ENCODE results near the gene DAAM2. TPM values are rescaled to one million over a fixed set of nuclear protein-coding genes. Genes with fewer than 3 reads are reported as not detected.

The DAAM2 gene
- total RNA-seq, 3 donors from 2014 or later: 0.05 TPM; not detected in 2

DNA sequence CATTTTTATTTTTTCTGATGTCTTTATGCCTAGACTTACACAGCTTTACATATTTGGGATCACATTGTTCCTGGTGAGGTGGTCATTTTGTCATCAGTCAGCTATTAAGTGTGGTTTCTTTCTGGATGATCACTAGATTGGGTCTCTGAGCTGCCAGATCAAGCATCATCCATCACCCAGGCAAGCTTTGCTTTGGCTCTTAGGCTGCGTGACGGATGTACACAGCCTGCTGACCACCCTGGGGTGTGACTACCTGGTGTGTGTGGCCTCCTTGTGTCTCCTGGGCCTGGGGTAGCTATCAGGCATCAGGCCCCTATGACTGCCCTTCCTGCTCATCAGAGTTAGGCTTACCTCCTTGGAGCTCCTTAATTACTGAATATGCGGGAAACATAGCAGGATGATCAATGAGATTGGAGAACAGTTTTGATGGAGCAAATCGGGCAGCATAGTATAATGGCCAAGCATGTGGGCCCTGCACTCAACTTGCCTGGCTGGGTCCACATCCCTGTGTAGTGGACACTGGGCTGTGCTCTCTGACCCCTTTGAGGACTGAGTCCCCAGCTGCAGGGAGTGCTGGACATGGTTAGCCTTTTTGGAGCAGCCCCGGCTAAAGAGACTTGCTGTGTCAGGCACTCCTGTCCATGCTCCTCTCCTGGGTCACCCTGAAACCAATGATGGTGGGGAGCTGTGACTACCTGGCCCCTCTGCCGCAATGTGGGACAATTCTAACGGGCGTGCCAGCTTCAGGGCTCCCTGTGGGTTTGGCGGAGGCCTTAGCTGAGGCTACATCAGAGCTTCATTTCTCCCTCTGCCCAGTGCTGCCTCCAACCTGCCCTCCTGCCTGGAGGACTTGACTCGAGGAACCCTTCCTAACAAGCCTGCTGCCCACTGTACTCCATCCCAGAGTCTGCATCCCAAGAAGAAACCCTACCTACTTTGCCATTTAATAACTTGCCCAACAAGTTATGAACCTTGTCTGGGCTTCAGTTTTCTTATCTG, 8.2 kb downstream of the DAAM2 start:
- Mint-ChIP-seq H3K27me3 (ENCODE audit: low read depth) (peaks cover 6% of the 10 kb centered on the region), H3K36me3 (ENCODE audit: insufficient read depth) (no peaks in the 10 kb centered on the region), H3K4me3 (no peak overlapping the region), H3K9me3 (no peaks in the 10 kb centered on the region), H3K4me1 (ENCODE audit: low read depth) (no peaks in the 10 kb centered on the region)
- DNase-seq: no peak
- no peak for ATAC-seq

DNA sequence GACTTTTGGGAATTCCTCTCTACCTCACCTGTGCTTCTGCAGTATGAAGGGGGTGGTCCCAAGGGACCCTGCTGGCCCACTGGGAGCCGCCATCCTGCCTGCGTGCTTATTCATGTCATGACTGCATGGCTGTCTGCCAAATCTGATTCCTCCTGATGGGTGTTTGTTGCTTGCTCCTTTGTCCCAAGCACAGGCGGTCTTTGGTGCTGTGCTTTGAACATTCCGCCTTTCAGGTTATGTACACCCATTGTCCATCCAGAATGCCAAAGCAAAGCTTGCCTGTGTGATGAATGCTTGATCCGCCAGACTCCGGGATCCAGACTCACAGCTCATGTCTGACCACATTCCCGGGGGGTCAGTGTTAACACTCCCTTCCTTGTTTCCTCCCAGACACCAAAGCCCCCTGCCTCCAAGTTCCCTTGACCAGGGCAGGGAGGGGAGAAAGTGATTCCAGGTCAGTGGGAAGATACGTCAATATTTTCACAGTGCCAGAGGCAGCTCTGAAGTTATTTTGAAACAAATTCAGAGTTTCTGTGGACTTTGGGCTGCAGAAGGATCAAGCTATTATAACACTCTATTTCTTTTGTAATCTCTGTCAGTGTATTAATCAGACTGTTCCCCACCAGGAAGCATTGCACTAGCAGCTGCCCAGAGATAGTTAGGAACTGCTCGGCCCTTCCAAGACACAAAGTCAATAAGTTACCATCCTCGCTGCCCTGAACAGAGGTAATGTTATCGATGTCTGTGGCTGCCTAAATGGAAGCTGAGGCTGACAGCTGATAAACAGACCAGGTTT, 9.5 kb downstream of the DAAM2 start:
- no peak for DNase-seq
- Mint-ChIP-seq H3K36me3 (ENCODE audit: insufficient read depth) (no peaks in the 10 kb centered on the region), H3K4me1 (ENCODE audit: low read depth) (no peaks in the 10 kb centered on the region), H3K4me3 (no peak overlapping the region), H3K9me3 (no peaks in the 10 kb centered on the region), H3K27me3 (ENCODE audit: low read depth) (peaks cover 6% of the 10 kb centered on the region)
- ATAC-seq: no peak

DNA sequence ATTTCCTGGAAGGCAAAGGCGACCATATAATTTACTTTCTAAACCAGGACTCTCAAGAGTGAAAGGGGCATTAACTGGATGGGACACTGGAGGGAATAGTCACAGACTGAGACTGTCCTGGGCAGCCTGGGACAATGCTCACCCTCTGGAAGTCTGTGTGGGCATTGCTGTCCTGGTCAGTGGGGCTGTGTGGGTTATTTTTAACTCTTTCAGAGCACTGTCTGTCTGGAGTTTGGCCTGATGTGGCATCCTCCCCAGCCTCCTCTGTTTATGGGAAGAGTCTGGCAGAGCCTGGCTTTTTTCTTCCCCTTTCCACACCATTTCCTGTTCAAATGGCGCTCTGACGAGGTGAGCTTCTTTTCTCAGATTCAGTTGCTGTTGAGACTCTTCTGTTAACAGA, 11.7 kb downstream of the DAAM2 start:
- H3K27me3 Mint-ChIP-seq (ENCODE audit: low read depth): peaks cover 11% of the 10 kb centered on the region
- no peak overlapping the region for H3K4me3 Mint-ChIP-seq
- no peaks in the 10 kb centered on the region for H3K4me1 Mint-ChIP-seq (ENCODE audit: low read depth)
- ATAC-seq: no peak
- DNase-seq: no peak
- H3K36me3 Mint-ChIP-seq (ENCODE audit: insufficient read depth): no peaks in the 10 kb centered on the region
- no peaks in the 10 kb centered on the region for H3K9me3 Mint-ChIP-seq

DNA sequence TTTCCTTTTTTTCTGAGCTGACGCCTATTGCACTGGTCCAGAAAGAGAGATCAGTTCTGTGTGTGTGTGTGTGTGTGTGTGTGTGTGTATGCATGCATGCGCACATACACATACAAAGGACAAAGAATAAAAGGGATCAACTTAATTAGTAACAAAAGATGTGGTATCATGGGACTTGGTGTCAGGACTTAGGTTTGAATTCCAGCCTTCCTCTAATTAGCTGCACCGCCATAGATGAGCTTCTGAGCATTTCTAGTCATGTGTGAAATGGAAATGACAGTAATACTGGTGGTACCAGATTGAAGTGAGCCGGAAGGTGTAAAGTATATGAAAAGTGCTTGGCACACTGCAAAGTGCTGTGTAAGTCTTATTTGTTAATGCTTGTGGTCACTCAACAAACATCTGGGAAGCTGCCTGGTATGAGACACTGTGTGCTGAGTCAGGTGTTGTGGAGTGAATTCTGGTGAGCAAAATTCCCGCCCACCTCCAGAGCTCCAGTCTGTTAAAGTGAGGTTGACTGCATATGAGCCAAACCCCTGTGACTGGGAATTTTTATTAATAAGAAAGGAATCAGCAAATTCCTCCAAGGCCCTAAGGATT, 12.4 kb downstream of the DAAM2 start:
- DNase-seq (no peak), ATAC-seq (no peak)
- Mint-ChIP-seq H3K4me3 (no peak overlapping the region), H3K9me3 (no peaks in the 10 kb centered on the region), H3K36me3 (ENCODE audit: insufficient read depth) (no peaks in the 10 kb centered on the region), H3K4me1 (ENCODE audit: low read depth) (no peaks in the 10 kb centered on the region), H3K27me3 (ENCODE audit: low read depth) (peaks cover 11% of the 10 kb centered on the region)

DNA sequence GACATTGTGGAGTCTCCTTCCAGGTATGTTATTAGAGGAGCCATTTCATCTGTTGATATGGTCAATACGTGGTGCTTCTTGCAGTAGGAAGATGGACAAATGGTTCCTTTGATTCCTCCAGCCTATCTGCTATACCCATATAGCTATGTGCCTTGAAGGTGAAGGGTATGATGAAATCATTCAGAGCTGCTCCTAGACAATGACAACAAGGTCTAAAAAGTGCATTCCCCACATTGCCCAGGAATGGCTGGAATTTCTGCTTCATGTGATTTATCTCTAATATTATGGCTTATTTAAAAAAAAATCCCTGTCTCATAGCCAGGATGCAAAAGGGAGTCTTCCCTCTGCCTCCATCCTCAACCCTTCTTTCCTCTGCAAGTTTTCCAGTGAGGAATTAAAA, 14.1 kb downstream of the DAAM2 start:
- H3K36me3 Mint-ChIP-seq (ENCODE audit: insufficient read depth): no peaks in the 10 kb centered on the region
- ATAC-seq (no peak), DNase-seq (no peak)
- no peak overlapping the region for H3K4me3 Mint-ChIP-seq
- H3K27me3 Mint-ChIP-seq (ENCODE audit: low read depth): peaks cover 15% of the 10 kb centered on the region
- no peaks in the 10 kb centered on the region for H3K9me3 Mint-ChIP-seq
- no peaks in the 10 kb centered on the region for H3K4me1 Mint-ChIP-seq (ENCODE audit: low read depth)

DNA sequence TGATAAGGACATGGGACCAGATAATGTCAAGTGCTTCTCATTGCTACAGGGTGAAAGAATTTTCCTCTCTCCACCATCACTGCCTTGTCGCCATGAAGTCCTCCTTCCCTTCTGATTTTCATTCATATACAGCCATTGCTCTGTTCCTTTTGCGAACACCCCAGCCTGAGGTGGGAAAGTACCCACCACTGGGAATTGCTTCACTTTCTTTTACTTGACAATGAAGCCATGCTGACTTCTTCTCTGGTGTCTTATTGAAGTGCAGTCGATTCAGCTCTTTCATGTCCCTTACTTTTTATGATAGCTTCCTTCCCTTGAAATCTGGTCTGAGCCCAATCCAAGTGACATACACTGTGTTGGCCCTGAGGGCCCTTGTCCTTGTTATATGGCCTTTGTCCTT, 16.2 kb downstream of the DAAM2 start:
- no peak for ATAC-seq
- H3K9me3 Mint-ChIP-seq: no peaks in the 10 kb centered on the region
- no peak for DNase-seq
- peaks cover 2% of the 10 kb centered on the region for H3K4me1 Mint-ChIP-seq (ENCODE audit: low read depth)
- peaks cover 15% of the 10 kb centered on the region for H3K27me3 Mint-ChIP-seq (ENCODE audit: low read depth)
- no peak overlapping the region for H3K4me3 Mint-ChIP-seq
- H3K36me3 Mint-ChIP-seq (ENCODE audit: insufficient read depth): no peaks in the 10 kb centered on the region

DNA sequence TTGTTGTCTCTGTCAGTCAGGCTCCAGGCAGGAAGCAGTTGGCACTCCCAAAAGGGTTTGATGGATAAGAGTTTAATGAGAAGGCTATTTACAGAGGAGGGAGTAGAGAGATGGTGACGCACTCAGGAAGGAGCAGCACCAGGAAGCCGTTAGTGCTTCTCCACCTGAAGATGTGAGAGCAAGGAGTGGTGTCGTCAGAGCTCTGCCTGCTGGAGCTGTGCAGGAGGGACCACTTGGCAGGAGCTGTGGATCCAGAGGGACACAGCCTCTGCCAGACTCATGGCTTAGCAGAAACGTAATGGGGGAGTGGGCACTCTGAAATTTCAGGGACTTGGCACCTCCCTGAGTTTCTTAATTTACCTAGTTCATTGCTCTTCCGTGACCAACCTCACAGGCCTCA, 16.8 kb downstream of the DAAM2 start:
- DNase-seq (no peak), ATAC-seq (no peak)
- H3K27me3 Mint-ChIP-seq (ENCODE audit: low read depth): peaks cover 12% of the 10 kb centered on the region

DNA sequence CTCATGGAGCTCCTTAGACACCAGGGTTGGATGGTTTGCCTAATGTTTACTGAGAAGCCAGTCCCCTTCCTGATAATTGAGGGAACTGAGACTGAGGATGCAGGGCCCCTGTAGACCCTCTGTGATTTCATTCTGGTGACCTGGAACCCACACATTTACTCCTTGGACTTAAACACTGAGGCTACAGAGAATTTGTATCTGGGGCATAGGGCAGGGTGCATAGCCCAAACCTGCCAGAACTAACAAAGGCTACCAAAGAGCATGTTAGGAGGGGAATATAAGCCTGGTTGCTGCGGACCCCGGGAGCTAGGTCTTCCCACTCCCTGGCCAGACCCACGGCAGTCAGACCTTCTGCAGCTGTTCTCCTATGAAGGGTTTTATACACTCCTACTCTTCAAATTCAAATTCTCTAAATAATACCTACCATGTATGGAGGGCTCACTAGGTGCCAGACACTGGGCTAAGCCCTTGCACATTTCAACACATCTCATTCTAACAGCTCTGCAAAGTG, 19.7 kb downstream of the DAAM2 start:
- H3K4me3 Mint-ChIP-seq: no peak overlapping the region
- peaks cover 9% of the 10 kb centered on the region for H3K27me3 Mint-ChIP-seq (ENCODE audit: low read depth)
- H3K36me3 Mint-ChIP-seq (ENCODE audit: insufficient read depth): no peaks in the 10 kb centered on the region
- no peaks in the 10 kb centered on the region for H3K9me3 Mint-ChIP-seq
- peaks cover 2% of the 10 kb centered on the region for H3K4me1 Mint-ChIP-seq (ENCODE audit: low read depth)
- ATAC-seq (no peak), DNase-seq (no peak)

More for the DNA sequence above, 16.8 kb downstream of the DAAM2 start:
- Mint-ChIP-seq H3K9me3 (no peaks in the 10 kb centered on the region), H3K36me3 (ENCODE audit: insufficient read depth) (no peaks in the 10 kb centered on the region), H3K4me1 (ENCODE audit: low read depth) (peaks cover 2% of the 10 kb centered on the region), H3K4me3 (no peak overlapping the region)

DNA sequence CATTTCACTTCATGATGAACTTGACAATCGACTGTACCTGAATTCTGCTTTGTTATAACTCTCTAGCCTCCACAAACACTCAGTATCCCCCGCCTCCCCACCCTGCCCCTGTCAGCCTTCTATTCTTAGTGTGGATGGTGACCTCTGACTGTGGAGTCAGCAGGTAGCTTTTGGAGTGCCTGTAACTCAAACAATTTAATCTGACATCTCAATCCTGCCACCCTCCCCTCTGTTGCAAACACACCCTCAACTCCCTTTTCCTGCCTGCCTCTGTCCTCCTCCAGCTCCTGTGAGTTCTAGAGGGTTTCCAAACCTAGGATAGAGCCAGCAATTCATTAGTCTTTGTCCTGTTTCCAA, 20.3 kb downstream of the DAAM2 start:
- ATAC-seq (no peak), DNase-seq (no peak)
- H3K9me3 Mint-ChIP-seq: no peaks in the 10 kb centered on the region
- no peak overlapping the region for H3K4me3 Mint-ChIP-seq
- peaks cover 2% of the 10 kb centered on the region for H3K4me1 Mint-ChIP-seq (ENCODE audit: low read depth)
- H3K27me3 Mint-ChIP-seq (ENCODE audit: low read depth): peaks cover 9% of the 10 kb centered on the region
- no peaks in the 10 kb centered on the region for H3K36me3 Mint-ChIP-seq (ENCODE audit: insufficient read depth)

DNA sequence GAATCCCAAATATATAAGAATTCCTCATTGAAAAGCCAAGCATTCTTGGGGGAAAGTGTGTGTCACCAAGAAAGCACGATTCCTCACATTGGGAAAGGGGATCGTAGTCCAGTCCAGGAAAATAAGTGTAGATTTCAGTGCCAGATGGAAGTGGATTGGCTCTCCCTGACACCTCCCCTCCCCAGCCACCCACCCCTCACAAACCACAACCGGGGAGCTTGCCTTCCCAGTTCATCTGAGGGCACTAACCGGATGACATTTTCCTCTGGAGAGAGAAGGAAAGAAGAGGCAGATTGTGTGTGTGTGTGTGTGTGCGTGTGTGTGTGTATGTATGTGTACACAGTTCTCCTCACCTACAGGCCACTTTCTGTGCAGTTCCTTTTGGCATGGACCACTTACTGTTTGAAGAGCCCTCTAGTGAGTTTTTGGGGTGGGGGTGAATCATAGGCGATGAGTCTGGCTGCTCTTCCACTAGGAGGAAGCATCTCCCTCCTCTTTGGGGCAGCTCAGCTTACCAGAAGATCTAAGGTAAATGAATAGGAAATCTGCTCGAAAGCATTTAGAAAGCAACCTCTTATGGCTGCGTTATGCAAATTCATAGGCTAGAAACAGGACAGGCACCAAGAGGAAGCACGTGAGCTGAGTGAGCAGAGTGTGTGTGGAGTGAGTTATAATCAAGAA, 20.8 kb downstream of the DAAM2 start:
- Mint-ChIP-seq H3K9me3 (no peaks in the 10 kb centered on the region), H3K4me1 (ENCODE audit: low read depth) (peaks cover 2% of the 10 kb centered on the region), H3K36me3 (ENCODE audit: insufficient read depth) (no peaks in the 10 kb centered on the region), H3K27me3 (ENCODE audit: low read depth) (peaks cover 9% of the 10 kb centered on the region), H3K4me3 (no peak overlapping the region)
- ATAC-seq (no peak), DNase-seq (no peak)

DNA sequence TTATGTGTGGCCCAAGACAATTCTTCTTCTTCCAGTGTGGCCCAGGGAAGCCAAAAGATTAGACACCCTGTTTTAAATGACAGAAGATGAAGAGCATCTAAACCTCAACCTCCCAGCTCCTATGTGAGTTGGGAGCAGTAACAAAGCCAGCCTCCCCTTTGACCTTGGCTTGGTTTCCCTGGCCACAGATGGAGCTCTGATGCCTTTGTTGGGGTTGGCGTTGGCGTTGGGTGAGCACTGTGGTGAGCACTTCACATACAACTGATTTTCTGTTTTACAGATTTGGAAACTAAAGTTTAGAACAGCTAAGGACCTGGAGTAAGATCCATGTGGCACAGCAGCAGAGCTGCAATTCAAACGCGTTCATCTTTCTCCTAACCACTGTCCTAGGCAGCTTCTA, 22.1 kb downstream of the DAAM2 start:
- Mint-ChIP-seq H3K36me3 (ENCODE audit: insufficient read depth) (no peaks in the 10 kb centered on the region), H3K27me3 (ENCODE audit: low read depth) (peaks cover 4% of the 10 kb centered on the region), H3K9me3 (no peaks in the 10 kb centered on the region), H3K4me1 (ENCODE audit: low read depth) (peaks cover 2% of the 10 kb centered on the region), H3K4me3 (no peak overlapping the region)
- DNase-seq (no peak), ATAC-seq (no peak)

DNA sequence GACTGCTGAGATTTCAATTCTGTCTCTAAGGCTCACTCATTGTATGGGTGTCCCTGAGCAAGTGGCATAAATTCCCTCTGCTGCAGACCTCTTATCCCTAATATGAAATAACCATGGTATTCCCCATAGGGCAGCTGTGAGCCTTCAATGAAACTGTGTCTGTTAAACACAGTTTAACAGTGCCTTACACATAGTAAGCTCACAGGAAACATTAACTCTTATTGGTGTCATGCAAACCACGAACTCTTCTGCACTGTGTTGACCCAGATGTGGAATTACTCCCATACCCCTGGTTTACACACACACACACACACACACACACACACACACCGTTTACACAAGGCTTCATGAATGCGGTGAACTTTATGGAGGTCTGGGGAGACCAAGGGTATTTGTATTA, 23.2 kb downstream of the DAAM2 start:
- no peaks in the 10 kb centered on the region for H3K36me3 Mint-ChIP-seq (ENCODE audit: insufficient read depth)
- H3K4me1 Mint-ChIP-seq (ENCODE audit: low read depth): peaks cover 2% of the 10 kb centered on the region
- peaks cover 4% of the 10 kb centered on the region for H3K27me3 Mint-ChIP-seq (ENCODE audit: low read depth)
- ATAC-seq (no peak), DNase-seq (no peak)
- H3K9me3 Mint-ChIP-seq: no peaks in the 10 kb centered on the region
- H3K4me3 Mint-ChIP-seq: no peak overlapping the region

DNA sequence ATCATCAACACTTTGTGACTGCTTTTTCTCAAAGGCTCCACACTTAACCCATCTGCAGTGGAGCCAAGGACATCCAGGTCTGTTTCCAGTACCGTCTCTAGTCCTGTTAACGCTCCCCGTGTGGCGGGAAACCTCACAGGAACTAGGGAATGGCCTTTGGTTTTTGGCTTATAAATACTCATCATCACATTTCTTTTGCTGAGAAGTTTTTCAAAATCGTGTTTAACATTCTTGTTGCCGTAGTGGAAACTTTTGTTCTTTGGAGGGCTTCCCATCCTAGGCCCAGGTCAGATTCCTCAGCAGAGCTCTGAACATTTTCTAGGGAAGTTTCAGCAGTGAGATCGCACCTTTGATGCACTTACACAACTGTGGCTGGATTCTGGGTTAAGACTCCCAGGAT, 24.6 kb downstream of the DAAM2 start:
- Mint-ChIP-seq H3K27me3 (ENCODE audit: low read depth) (no peaks in the 10 kb centered on the region), H3K4me3 (no peak overlapping the region), H3K9me3 (no peaks in the 10 kb centered on the region)

DNA sequence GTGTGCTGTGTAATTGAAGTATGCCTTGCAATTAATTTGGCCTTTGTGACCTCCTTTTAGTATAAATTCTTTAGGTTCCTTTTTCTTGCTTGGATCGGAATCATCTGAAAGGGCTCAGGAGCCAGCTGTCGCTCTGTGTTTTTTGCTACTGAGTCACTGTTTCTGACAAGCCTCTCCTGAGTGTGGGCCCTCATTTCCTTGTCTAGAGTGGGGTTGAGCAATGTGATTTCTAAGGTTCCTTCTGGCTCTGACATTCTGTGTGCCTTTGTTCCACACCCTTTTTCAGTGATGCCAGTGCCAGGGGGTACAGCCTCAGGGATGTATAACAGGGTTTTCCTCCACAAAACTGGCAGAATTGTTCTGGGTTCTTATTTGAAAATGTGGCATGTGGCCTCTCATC, 26.5 kb downstream of the DAAM2 start:
- Mint-ChIP-seq H3K4me1 (ENCODE audit: low read depth) (no peaks in the 10 kb centered on the region), H3K4me3 (no peak overlapping the region), H3K9me3 (no peaks in the 10 kb centered on the region), H3K27me3 (ENCODE audit: low read depth) (no peaks in the 10 kb centered on the region), H3K36me3 (ENCODE audit: insufficient read depth) (no peaks in the 10 kb centered on the region)
- DNase-seq (no peak), ATAC-seq (no peak)

More for the DNA sequence above, 24.6 kb downstream of the DAAM2 start:
- no peak for ATAC-seq
- DNase-seq: no peak
- H3K36me3 Mint-ChIP-seq (ENCODE audit: insufficient read depth): no peaks in the 10 kb centered on the region
- peaks cover 2% of the 10 kb centered on the region for H3K4me1 Mint-ChIP-seq (ENCODE audit: low read depth)
